GM18858 (cell line): ENCODE results near the gene MYB.
"Not testable (repeated sequence)": the region's sequence is repeated elsewhere in the genome, so short reads cannot be mapped to it uniquely, and the experiment has no call there.

Experiments
- ATAC-seq: cut with Tn5 transposase; IDR thresholded peaks from one replicate; pipeline ENCODE4 v1.9.1; 2021; ENCODE audit not compliant: unreplicated experiment

The MYB gene

GRCh38 chr6:135180542-135181332 lies at the start of gene MYB:
TSS of gene MYB (plus strand) at chr6:135181308. CDS start at chr6:135181514, 206 bp downstream.
- ATAC-seq: peak; percentile 26

GRCh38 chr6:135132776-135133175 lies 48.3 kb upstream of the MYB start:
- no peak for ATAC-seq

DNA sequence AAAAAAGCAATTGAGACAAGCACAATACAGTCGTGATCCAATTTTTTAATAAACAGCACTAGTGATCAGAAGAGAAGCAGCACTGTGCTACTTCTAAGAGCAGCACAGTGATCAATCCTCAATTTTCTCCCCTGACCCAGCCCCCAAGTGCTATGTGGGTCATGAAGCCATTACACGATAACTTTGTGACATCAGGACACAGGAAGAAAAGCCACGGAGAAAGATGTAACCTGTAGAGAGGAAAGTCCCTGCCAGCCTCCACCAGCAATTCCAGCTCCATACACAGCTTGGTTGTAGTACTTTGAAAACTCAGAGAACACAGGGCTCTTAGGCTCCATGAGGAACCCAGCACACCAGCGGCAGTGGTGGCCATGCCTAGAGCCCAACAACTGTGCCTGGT lies 45.3 kb upstream of the MYB start:
- ATAC-seq: no peak

DNA sequence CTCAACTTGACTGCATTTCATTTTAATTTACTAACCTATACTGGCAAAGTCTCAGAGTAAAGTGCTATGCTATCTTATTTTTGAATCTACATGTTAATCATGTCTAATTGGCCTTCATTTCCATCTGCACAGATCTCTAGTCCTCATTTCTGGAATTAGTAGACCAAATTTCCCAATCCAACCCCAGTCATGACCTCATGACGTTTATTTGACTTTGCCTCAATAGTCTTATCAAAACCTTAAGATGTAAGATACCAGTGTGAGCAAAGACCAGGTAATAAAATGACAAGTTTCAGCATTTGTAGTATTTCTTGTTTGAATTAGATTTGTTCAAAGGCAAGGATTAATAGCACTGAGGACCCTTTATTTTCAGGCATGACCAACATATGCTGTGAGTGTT lies 43.3 kb upstream of the MYB start:
- ATAC-seq: no peak

DNA sequence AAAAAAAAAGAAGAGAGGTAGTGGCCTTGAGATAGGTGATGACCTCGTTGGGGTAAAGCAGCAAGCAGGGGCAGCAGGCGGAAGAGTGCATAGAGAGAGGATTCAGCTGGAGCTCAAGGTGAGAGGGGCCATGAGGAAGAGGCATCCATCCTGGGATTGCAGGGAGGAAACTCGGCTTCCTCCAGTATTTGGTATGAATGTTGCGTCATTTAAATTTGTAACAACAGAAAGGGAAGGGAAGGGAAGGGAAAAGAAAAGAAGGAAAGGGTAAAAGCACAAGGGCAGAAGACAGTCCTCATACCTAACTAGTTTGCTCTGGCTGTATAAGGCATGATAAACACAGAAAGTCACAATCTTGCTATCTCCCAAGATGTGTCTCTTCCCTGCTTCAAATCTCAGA lies 39.9 kb upstream of the MYB start:
- no peak for ATAC-seq

DNA sequence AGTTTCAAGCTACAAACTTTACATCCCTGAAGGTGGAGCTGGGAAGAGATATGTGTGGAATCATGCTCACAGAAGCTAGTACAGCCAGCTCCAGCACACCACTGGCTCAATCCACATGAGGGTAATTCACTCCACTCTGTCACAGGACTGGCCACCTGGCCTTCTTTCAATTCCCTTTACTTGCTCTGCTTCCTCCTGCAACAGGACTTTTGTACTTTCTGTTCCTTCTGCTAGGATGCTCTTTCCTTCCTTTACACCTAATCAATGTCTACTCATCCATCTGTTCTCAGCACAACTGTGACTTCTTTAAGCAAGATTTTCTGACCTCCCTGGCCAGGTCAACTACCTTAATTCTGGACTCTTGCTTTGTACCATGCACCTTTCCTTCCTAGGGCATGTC lies 39.4 kb upstream of the MYB start:
- ATAC-seq: peak; percentile 38

GRCh38 chr6:135142232-135142631 lies 38.9 kb upstream of the MYB start:
- ATAC-seq: not testable (repeated sequence)

DNA sequence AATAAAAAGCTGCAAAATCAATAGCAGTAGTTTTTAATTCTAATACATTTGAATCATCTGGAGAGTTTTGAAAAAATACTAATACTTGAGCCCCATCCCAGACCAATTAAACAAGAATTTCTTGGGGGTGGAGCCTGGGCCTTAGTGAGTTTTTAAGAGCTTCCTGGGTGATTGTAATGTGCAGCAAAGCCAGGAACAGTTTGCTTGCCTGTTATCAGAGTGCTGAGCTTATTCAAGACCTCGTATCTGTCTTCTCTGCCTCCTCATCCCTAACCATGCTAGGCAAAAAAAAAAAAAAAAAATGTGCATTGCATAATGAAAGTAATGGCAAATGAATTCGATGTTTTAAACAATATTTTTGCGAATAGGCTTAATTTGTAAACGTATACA lies 36.4 kb upstream of the MYB start:
- ATAC-seq: no peak

GRCh38 chr6:135145063-135145800 lies 35.9 kb upstream of the MYB start:
- no peak for ATAC-seq

DNA sequence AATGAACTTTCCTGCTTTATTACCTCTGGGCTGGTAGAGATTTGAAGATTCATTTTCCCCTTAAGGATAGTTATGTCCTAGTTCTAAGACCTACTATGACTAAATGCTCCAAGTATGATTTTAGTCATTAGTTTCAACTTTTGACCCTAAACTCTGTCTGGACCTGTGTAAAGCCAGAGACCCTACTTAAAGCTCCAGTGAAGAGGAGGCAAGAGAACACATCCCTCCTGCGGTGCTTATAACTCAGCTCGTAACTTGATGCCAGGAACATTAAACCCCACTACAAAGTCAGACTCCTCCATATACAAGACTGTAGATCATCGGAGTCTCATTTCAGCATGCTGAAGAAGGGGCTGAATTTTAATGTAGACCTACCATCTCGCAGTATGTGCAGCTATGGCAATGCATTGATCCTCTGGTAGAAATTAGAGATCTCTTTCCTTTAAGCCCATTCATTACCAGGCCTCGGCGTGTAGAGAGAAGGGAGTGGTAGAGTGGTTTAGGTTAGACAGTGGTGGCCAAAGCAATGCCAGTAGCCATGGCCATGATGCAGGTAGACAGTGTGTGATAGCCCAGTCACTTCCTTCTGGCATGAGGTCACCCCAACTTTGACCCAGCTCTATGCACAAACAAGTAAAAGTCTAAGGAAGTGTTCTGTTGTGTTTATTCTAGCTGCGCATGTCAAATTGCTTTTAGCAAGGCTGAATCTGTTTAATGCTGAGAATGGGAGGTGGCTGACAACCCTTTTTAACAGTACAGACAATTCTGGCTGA lies 34.8 kb upstream of the MYB start:
- no peak for ATAC-seq

DNA sequence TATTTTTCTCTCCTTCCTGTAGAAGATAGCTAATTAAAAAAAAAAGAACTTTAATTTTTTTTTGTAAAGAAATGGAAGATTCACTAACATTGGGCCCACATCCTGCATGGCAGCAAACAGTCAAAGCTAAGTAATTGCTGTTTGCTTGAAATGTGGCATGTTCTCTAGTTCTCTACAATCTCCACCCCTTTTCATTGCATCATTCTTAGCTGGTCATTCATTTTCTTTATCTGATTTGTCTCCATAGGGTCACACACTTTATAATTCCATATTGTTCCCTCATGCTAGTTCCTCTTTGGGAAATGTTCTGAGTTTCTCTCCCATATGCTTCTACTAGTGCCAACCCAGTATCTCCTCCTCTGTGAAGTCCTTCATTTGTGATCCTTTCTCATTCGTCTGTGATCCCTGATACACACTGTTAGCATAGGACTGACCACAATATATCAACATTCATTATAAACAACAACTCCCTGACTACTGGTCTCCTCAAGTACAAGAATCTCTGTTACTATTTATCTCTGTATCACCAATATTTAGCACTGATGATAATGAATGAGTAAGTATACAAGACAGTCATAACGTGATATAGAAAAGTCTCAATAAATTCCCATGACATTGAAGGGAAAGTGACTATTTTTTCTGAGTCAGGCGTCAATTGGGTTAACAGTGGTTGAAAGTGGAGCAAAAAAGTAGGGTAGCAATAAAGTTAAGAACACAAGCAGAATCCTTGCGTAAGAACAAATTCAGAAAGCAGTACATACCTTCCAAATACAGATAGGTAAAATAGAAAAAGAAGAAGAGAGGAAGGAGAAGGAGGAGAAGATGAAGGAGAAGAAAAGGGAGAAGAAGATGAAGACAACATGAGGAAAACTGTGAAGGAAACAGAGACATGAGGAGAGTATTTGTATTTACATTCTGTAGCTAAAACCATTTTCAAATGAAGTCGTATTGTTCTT lies 33.2 kb upstream of the MYB start:
- no peak for ATAC-seq

GRCh38 chr6:135148889-135149288 lies 32.2 kb upstream of the MYB start:
- ATAC-seq: no peak

- ATAC-seq: no peak
Observed at GRCh38 chr6:135149376-135149775, 31.7 kb upstream of the MYB start.

DNA sequence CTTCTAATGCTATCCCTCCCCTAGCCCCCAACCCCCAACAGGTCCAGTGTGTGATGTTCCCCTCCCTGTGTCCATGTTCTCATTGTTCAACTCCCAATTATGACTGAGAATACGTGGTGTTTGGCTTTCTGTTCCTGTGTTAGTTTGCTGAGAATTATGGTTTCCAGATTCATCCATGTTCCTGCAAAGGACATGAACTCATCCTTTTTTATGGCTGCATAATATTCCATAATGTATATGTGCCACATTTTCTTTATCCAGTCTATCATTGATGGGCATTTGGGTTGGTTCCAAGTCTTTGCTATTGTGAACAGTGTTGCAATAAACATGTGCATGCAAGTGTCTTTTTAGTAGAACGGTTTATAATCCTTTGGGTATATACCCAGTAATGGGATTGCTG lies 30.6 kb upstream of the MYB start:
- ATAC-seq: not testable (repeated sequence)

- not testable (repeated sequence) for ATAC-seq
Observed at GRCh38 chr6:135154125-135154524, 27.0 kb upstream of the MYB start.

DNA sequence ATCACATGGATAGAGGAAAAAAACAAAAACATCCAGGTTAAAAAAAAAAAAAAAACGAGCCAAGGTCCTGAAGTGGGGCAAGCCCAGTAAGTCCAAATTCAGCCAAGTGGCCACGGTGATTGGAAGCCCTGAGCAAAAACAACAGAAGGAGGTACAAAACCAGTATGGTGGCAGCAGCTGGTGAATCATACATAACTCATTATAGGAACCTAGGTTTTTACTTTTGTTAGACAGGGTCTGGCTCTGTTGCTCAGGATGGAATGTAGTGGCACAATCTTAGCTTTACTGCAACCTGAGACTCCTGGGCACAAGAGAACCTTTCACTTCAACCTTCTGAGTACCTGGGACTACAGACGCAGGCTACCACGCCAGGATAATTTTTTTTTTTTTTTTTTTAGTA lies 22.7 kb upstream of the MYB start:
- ATAC-seq: no peak

DNA sequence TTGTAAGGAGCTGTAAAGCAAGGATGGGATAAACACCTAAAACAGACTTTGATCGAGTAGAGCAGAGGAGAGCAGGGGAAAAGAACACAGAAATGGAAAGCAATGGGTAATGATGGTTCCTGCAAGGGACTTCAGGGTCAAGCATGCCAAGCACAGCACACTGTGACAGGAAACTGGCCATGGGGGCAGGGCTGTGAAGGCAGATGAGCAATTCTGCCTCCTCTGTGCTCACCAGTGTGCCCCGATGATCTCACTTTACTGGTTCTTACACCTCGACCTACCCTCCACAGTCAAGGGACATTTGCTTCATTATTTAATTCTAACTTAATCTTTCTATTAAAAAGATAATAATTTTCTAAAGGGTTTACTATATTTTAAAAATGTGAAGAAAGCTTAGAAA lies 21.6 kb upstream of the MYB start:
- ATAC-seq: peak; percentile 35

GRCh38 chr6:135161411-135162395 lies 19.4 kb upstream of the MYB start:
- ATAC-seq: no peak

GRCh38 chr6:135162678-135163439 lies 18.2 kb upstream of the MYB start:
- no peak for ATAC-seq
